CD4-positive, alpha-beta T cell treated with Interleukin-6 for 4 hours (primary cell): Measurements from ENCODE around the gene TAF4B.
"Not testable (repeated sequence)": the region's sequence is repeated elsewhere in the genome, so short reads cannot be mapped to it uniquely, and the experiment has no call there.

ENCODE experiments used
- DNase-seq: peaks from one replicate; pipeline ENCODE4 v3.0.0-alpha.2; 2020; ENCODE audit warnings: mixed read lengths

TAF4B gene

GRCh38 chr18:26309281-26309680 is 83.0 kb downstream of the TAF4B start:
- DNase-seq = no peak

GRCh38 chr18:26312199-26312598 is 86.0 kb downstream of the TAF4B start:
- DNase-seq = no peak

DNA sequence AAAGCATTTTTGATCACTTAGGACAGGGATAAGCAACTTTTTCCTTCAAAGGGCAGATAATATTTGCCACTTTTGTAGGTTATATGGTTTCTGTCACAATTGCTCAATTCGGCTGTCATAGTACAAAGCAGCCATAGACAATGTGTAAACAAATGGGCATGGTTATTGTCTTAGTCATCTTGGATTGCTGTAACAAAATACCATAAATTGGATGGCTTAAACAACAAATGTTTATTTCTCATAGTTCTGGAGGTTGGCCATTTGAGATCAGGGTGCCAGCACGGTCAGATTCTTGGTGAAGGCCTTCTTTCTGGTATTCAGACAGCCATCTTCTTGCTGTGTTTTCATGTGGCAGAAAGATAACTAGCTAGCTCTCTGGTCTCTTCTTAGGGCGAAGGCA is 91.2 kb downstream of the TAF4B start:
- DNase-seq = no peak

DNA sequence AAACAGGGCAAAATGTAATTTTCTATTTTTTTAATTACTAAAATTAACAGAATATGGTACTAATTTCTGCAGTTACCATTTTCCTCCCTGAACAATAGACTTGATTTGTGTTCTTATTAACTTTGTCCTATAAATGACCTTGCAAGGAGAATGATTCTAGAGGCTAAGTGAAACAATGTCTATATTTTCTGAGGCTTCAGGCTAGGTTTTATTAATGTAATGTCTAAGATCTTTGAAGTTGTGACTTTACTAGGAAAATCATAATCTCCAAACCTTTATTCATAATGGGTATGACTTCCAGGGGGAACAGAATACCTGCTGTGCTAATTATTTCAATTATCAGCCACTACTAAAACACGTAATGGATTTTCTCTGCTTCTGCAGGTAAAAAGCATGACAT is 94.4 kb downstream of the TAF4B start:
- no peak for DNase-seq

DNA sequence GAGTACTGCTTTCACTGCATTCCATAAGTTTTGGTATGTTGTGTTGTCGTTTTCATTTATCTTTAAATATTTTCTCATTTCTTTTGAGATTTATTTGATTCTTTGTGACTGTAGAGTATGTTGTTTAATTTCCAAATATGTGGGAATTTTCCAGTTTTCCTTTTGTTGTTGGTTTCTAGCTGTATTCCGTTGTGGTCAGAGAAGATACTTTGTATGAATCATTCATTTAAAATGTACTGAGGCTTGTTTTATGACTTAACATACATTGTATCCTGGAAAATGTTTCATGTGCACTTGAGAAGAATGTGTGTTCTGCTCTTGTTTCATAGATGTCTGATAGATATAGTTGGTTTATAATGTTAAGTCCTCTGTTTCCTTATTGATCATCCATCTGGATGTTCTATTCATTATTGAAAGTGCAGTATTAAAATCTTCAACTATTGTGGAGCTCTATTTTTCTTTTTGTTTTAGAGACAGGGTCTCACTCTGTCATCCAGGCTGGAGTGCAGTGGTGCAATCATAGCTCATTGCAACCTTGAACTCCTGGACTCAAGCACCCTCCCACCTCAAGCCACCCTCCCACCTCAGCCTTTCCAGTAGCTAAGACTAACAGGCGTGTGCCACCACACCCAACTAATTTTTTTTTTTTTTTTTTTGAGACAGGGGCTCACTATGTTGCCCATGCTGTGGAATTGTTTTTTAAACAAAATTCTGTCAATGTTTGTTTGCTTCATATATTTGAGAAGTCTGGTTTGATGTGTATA is 96.8 kb downstream of the TAF4B start:
- DNase-seq = no peak

GRCh38 chr18:26325771-26326170 is 99.5 kb downstream of the TAF4B start:
- no peak for DNase-seq

DNA sequence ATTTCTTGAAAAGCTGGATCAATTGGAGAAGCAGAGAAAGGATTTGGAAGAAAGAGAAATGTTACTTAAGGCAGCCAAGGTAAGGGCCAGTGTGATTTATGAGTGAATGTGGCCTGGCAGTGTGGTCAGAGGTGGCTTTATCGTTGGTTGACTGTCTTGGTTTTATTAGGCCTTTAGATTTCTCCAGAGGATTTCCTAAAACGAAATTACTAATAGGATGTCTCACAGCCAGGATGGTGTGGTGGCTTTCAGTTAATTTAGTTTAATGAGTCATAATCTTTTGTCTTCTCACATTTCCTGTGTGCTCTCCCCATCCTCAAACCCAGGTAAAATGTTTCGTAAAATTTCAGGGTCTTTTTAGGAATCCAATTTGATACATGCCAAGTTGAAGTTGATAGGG is 100.8 kb downstream of the TAF4B start:
- no peak for DNase-seq

- DNase-seq = no peak
Observed at GRCh38 chr18:26332991-26333390, 106.7 kb downstream of the TAF4B start.

- DNase-seq = no peak
Observed at GRCh38 chr18:26335156-26335555, 108.9 kb downstream of the TAF4B start.

GRCh38 chr18:26335571-26336487 is 109.6 kb downstream of the TAF4B start:
- DNase-seq = no peak

DNA sequence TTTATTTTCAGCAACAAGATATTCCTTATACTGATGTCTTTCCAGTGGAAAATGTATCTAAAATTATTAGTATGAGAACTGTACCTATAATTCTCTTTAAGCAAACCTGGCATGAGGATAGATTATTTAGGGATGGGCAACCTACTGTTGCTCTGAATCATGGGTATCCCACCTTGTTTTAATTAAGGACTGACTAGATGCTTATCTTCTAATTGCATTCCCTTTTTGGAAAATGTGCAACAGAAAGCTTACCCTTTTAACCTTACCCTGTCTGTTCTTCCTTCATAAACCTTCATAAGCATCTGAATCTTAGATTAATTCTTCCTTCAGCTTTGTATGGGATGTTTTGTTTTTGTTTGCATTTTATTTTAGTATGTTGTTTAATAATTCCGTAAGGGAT is 110.3 kb downstream of the TAF4B start:
- DNase-seq = no peak

DNA sequence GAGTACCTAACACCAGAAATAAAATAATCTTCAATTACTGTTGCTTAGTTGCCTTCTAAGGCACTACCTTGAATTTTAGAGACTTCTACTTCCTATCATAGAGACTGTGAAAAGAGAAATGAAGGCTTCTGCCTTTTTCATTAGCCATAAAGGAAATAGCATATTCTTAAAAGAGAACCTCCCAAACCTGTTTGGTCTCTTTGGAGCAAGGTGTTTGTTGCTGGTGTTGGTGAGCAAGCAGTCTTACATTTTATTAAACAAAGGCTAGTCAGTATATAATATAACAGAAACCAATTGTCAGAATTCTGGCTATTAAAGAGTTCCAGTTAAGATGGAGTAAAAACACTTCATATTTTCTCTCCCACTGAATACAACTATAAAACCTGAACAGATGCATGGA is 116.4 kb downstream of the TAF4B start:
- DNase-seq = no peak

DNA sequence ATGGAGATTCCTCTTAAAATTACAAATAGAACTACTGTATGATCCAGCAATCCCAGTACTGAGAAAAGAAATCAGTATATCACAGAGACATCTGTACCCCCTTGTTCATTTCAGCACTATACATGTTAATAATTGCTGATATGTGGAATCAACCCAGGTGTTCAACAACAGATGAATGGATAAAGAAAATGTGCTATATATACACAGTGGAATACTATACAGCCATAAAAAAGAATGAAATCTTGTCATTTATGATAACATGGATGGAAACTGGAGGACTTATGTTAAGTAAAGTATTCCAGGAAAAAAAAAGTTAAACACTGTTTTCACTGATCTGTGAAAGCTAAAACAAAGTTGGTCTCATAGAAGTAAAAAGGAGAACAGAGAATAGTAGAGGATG is 124.7 kb downstream of the TAF4B start:
- DNase-seq = no peak

GRCh38 chr18:26356045-26356785 is 130.0 kb downstream of the TAF4B start:
- DNase-seq = no peak

- DNase-seq = no peak
Observed at GRCh38 chr18:26357960-26358359, 131.7 kb downstream of the TAF4B start.

GRCh38 chr18:26362021-26362420 is 135.8 kb downstream of the TAF4B start:
- DNase-seq = no peak

DNA sequence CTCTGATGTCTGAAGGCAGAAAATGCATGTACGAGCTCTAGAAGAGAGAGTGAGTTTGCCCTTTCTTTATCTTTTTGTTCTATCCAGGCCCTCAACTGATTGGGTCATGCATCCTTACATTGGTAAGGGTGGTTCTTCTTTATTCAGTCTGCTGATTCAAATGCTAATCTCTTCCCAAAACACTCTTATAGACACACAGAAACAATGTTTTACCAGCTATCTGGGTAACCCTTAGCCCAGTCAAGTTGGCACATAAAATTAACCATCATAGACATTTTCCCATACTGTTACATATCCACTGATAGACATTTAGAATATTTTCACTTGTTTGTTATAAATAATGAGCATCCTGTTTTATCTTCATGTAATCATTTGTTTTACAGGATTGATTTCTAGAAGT is 141.2 kb downstream of the TAF4B start:
- DNase-seq = no peak

GRCh38 chr18:26370037-26370436 is 143.8 kb downstream of the TAF4B start:
- no peak for DNase-seq

DNA sequence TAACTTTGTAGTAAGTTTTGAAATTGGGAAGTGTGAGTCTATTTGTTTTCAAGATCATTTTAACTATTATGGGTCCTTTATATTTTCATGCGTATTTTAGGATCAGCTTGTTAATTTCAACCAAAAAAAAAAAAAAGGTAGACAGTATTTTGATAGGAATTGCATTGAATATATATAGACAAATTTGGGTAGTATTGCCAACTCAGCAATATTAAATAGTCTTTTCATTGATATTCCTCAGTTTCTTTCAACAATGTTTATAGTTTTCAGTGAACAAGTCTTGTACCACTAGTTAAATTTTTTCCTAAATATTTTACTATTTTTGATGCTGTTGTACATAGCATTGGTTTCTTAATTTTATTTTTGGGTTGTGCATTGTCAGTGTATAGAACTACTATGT is 149.9 kb downstream of the TAF4B start:
- DNase-seq = no peak

DNA sequence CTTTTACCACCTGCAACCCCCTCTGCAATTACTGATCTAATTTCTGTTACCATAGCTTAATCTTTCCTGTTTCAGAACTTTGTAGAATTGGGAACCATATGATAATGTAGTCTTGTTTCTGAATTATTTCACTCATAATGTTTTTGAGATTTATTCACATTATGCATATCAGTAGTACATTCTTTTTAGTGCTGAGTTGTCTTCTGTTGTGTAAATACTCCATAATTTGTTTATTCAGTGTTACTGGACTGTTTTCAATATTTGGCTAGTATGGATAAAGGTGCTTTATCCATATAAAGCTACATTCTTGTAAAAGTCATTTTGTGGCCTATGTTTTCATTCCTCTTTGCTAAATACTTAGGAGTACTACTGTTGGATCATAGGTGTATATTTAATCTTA is 152.5 kb downstream of the TAF4B start:
- no peak for DNase-seq

- DNase-seq = not testable (repeated sequence)
Observed at GRCh38 chr18:26381555-26381954, 155.3 kb downstream of the TAF4B start.

- no peak for DNase-seq
Observed at GRCh38 chr18:26383454-26384270, 157.4 kb downstream of the TAF4B start.

DNA sequence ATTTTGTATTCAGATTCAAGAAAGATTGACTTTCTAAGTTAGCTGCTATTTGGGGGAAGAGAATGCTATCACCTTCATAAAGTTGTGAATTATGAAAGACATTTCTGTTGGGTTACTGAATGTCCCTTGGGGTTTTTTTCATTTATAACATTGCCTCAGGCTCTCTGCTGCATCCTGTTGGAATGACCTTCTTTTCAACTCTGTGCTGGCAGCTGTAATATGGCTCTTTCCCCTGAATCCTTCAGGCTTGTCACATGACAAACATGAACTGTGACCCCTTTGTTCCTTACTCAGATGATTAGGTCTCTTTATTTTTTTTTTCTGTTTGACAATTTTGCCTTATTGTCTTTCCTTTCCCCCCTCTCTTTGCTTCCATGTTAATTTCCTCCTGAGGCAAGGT is 159.8 kb downstream of the TAF4B start:
- DNase-seq = no peak
